PC-3 (cell line): ENCODE results near the gene PRTG. TPM values are rescaled to one million over a fixed set of nuclear protein-coding genes. Genes with fewer than 3 reads are reported as not detected.

Experiments used
- ATAC-seq: fragments of 200-7000 bp; cut with Tn5 transposase; 2 replicates; pipeline ENCODE4 v1.9.1; 2020; ENCODE audit warnings: mild to moderate bottlenecking, moderate library complexity
- BruUV-seq: library from RNA; stranded (reverse); fragments of 400-500 nt; replicated peaks from 2 replicates; lab custom pipeline; 2021; lab: Mats Ljungman, UMichigan
- CTCF ChIA-PET: fragments of 300-600 bp; sonication (Branson Sonifier 250); formaldehyde crosslinking; loops from one replicate; lab custom pipeline; 2022; ENCODE audit warnings: antibody characterized with exemption; lab: Charles Lee
- POLR2A ChIA-PET: fragments of 300-600 bp; sonication (Branson Sonifier 250); formaldehyde crosslinking; loops from one replicate; lab custom pipeline; 2022; ENCODE audit warnings: antibody characterized with exemption; ENCODE audit not compliant: unreplicated experiment; lab: Charles Lee
- DNase-seq: peaks from one replicate; pipeline ENCODE4 v3.0.0-alpha.2; 2015
- H2AFZ ChIP-seq: fragments of 300-600 bp; sonication (generic); 2 replicates; pipeline ENCODE4 v1.6.0; 2016; ENCODE audit warnings: antibody characterized with exemption, low read length
- H3F3A ChIP-seq: fragments of 300-600 bp; sonication (generic); one replicate; pipeline ENCODE4 v1.6.0; 2017; ENCODE audit warnings: antibody characterized with exemption, low read length, control low read depth, mild to moderate bottlenecking; ENCODE audit not compliant: unreplicated experiment
- H3K27ac ChIP-seq: fragments of 300-600 bp; sonication (generic); 2 replicates; pipeline ENCODE4 v1.5.1; 2016; ENCODE audit warnings: mild to moderate bottlenecking, low read length
- H3K27me3 ChIP-seq: fragments of 300-600 bp; sonication (generic); 2 replicates; pipeline ENCODE4 v1.6.1; 2016; ENCODE audit warnings: low read length, mixed read lengths
- H3K36me3 ChIP-seq: fragments of 300-600 bp; sonication (generic); 2 replicates; pipeline ENCODE4 v1.6.1; 2016; ENCODE audit warnings: low read depth, mixed run types, low read length, mixed read lengths
- H3K4me1 ChIP-seq: fragments of 300-600 bp; sonication (generic); 2 replicates; pipeline ENCODE4 v1.5.1; 2016; ENCODE audit warnings: low read length; ENCODE audit not compliant: insufficient read depth
- H3K4me2 ChIP-seq: fragments of 300-600 bp; sonication (generic); 2 replicates; pipeline ENCODE4 v1.6.0; 2016; ENCODE audit warnings: low read length
- H3K4me3 ChIP-seq: fragments of 300-600 bp; sonication (generic); 2 replicates; pipeline ENCODE4 v1.5.1; 2016; ENCODE audit warnings: mild to moderate bottlenecking, low read length, mixed read lengths
- H3K79me2 ChIP-seq: fragments of 300-600 bp; sonication (generic); 2 replicates; pipeline ENCODE4 v1.6.1; 2017; ENCODE audit warnings: low read length, mixed read lengths
- H3K9ac ChIP-seq: fragments of 300-600 bp; sonication (generic); 2 replicates; pipeline ENCODE4 v1.6.0; 2016; ENCODE audit warnings: mild to moderate bottlenecking, low read length
- H3K9me2 ChIP-seq: fragments of 300-600 bp; sonication (generic); replicated peaks from 2 replicates; pipeline ENCODE4 v1.6.1; 2016; ENCODE audit warnings: mixed run types, low read length, mixed read lengths
- H3K9me3 ChIP-seq: fragments of 300-600 bp; sonication (generic); 2 replicates; pipeline ENCODE4 v1.6.1; 2016; ENCODE audit warnings: low read length, mixed read lengths
- H4K20me1 ChIP-seq: fragments of 300-600 bp; sonication (generic); 2 replicates; pipeline ENCODE4 v1.6.1; 2016; ENCODE audit warnings: low read length, mixed read lengths
- EZH2 ChIP-seq: fragments of 300-600 bp; sonication (generic); IDR thresholded peaks from one replicate; pipeline ENCODE4 v1.6.1; 2017; ENCODE audit warnings: antibody characterized with exemption, mild to moderate bottlenecking, low read length; ENCODE audit not compliant: unreplicated experiment
- EZH2phosphoT487 ChIP-seq: fragments of 300-600 bp; sonication (generic); IDR thresholded peaks from 2 replicates; pipeline ENCODE4 v1.6.1; 2018; ENCODE audit warnings: mild to moderate bottlenecking, antibody characterized with exemption, low read length, borderline replicate concordance
- intact Hi-C: fragments of 100-400 bp; cut with micrococcal nuclease; formaldehyde crosslinking; loops from 2 replicates; pipeline ENCODE4 v1.9.0; 2023
- total RNA-seq: library from RNA; depleted of rRNA; stranded (reverse); fragments of >200 nt; gene quantifications from 2 replicates; pipeline ENCODE4 v1.2.3, GENCODE V29; 2014
- TF ChIP-seq, protein P1 (sequence below): fragments of 300-600 bp; sonication (generic); conservative IDR thresholded peaks from 2 replicates; pipeline ENCODE4 v1.5.1; 2017; ENCODE audit warnings: antibody characterized with exemption, low read depth, mild to moderate bottlenecking, low read length

PRTG gene
- total RNA-seq, 1 experiment from 2014 or later, result 5.2 TPM

GRCh38 chr15:55654561-55655031, 88.4 kb downstream of the PRTG start:
- Histone ChIP-seq H3K79me2 (no peaks in the 10 kb centered on the region), H3K27me3 (peaks cover 8% of the 10 kb centered on the region; the same call in 1 of the 2 replicates), H3K4me3 (no peak overlapping the region), H3K9me3 (no peaks in the 10 kb centered on the region), H2AFZ (no peak overlapping the region), H4K20me1 (no peaks in the 10 kb centered on the region), H3K9me2 (no peaks in the 10 kb centered on the region), H3F3A (no peaks in the 10 kb centered on the region), H3K4me2 (no peak overlapping the region), H3K36me3 (no peaks in the 10 kb centered on the region), H3K27ac (peak overlapping the region; percentile 14; the same call in 1 of the 2 replicates), H3K9ac (no peak overlapping the region), H3K4me1 (peaks cover 3% of the 10 kb centered on the region)
- ChIA-PET CTCF (interaction anchor here (0.5 kb wide), 1 partner anchor 95 kb away, joined by 7 read pairs; no protein-coding TSS in a partner anchor), POLR2A (interaction anchor here (0.5 to 0.6 kb wide), 3 partner anchors 29 to 456 kb away, joined by 3 to 5 read pairs (median 3); no protein-coding TSS in a partner anchor)
- peak; percentile 49 for DNase-seq
- no TSS peak for BruUV-seq
- no peak for TF ChIP-seq EZH2
- TF ChIP-seq, protein P1, sequence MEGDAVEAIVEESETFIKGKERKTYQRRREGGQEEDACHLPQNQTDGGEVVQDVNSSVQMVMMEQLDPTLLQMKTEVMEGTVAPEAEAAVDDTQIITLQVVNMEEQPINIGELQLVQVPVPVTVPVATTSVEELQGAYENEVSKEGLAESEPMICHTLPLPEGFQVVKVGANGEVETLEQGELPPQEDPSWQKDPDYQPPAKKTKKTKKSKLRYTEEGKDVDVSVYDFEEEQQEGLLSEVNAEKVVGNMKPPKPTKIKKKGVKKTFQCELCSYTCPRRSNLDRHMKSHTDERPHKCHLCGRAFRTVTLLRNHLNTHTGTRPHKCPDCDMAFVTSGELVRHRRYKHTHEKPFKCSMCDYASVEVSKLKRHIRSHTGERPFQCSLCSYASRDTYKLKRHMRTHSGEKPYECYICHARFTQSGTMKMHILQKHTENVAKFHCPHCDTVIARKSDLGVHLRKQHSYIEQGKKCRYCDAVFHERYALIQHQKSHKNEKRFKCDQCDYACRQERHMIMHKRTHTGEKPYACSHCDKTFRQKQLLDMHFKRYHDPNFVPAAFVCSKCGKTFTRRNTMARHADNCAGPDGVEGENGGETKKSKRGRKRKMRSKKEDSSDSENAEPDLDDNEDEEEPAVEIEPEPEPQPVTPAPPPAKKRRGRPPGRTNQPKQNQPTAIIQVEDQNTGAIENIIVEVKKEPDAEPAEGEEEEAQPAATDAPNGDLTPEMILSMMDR, result no peak
- TF ChIP-seq EZH2phosphoT487, result no peak
- intact Hi-C loops, result loop anchor here (2.0 kb wide), 1 partner anchor 40 kb away; no protein-coding TSS in a partner anchor
- ATAC-seq, result peak; percentile 100

DNA sequence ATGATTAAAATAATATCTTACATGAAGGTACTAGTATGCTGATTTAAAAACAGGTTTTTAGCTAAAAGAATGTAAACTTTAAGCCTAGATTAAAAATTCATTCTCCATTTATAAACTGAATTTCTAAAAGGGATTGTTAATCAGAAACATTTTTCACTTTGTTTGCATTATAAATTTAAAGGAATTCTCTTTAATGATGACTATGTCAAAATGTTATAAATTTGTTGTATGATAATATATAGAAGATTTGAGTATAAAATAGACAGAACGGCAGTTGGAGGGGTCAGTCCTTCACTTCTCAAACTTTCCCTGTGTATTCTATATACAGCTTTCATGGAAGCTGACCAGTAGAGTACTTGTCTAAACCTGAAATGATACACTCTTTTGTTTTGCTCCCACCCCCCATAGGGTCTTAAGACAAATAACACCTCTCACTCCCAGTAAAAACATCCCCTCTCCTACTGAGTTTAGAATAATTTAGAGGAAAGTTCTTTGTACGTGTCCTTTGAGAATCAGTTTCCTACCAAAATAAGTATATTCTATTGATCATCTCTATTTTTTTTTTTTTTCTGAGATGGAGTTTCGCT, 90.0 kb downstream of the PRTG start:
- no peaks in the 10 kb centered on the region for H3F3A ChIP-seq
- H3K9me3 ChIP-seq, result no peaks in the 10 kb centered on the region
- no peak overlapping the region for H3K4me2 ChIP-seq
- no peaks in the 10 kb centered on the region for H3K36me3 ChIP-seq
- H3K27me3 ChIP-seq, result peaks cover 8% of the 10 kb centered on the region; the same call in 1 of the 2 replicates
- no peak overlapping the region for H3K4me3 ChIP-seq
- H3K79me2 ChIP-seq, result no peaks in the 10 kb centered on the region
- H2AFZ ChIP-seq, result no peak overlapping the region
- no TSS peak for BruUV-seq
- no peak for ATAC-seq
- no peak overlapping the region for H3K27ac ChIP-seq
- no peak for DNase-seq
- intact Hi-C loops, result no loop called here
- peaks cover 3% of the 10 kb centered on the region for H3K4me1 ChIP-seq
- H3K9me2 ChIP-seq, result no peaks in the 10 kb centered on the region
- no peaks in the 10 kb centered on the region for H4K20me1 ChIP-seq
- CTCF ChIA-PET, result no interaction called here
- TF ChIP-seq EZH2 (no peak), EZH2phosphoT487 (no peak)
- TF ChIP-seq, protein P1, result no peak
- no peak overlapping the region for H3K9ac ChIP-seq
- POLR2A ChIA-PET, result interaction anchor here (0.7 kb wide), 1 partner anchor 464 kb away, joined by 9 read pairs; no protein-coding TSS in a partner anchor

- Histone ChIP-seq H3K27me3 (peaks cover 8% of the 10 kb centered on the region; the same call in 1 of the 2 replicates), H3K4me3 (no peak overlapping the region), H2AFZ (no peak overlapping the region), H3K4me2 (no peak overlapping the region), H4K20me1 (no peaks in the 10 kb centered on the region), H3K9me3 (no peaks in the 10 kb centered on the region), H3K9ac (no peak overlapping the region), H3K9me2 (no peaks in the 10 kb centered on the region), H3K79me2 (no peaks in the 10 kb centered on the region), H3K4me1 (peaks cover 3% of the 10 kb centered on the region), H3F3A (no peaks in the 10 kb centered on the region), H3K36me3 (no peaks in the 10 kb centered on the region), H3K27ac (no peak overlapping the region)
- no peak for DNase-seq
- ChIA-PET CTCF (no interaction called here), POLR2A (no interaction called here)
- ATAC-seq, result no peak
- intact Hi-C loops, result no loop called here
- BruUV-seq, result no TSS peak
- TF ChIP-seq EZH2, result no peak
- TF ChIP-seq, protein P1, result no peak
- no peak for TF ChIP-seq EZH2phosphoT487
Measured at GRCh38 chr15:55652359-55652758, 90.6 kb downstream of the PRTG start.
